ENCODE results near the gene NEBL. TPM values are rescaled to one million over a fixed set of nuclear protein-coding genes. Genes with fewer than 3 reads are reported as not detected.

Gene NEBL
- total and polyA plus RNA-seq, 9 of the 15 experiments (the other 6 are each of a cell fraction or from before 2014, with no cell fraction given) = 0.82 to 14.6 (median 9.8) TPM

DNA sequence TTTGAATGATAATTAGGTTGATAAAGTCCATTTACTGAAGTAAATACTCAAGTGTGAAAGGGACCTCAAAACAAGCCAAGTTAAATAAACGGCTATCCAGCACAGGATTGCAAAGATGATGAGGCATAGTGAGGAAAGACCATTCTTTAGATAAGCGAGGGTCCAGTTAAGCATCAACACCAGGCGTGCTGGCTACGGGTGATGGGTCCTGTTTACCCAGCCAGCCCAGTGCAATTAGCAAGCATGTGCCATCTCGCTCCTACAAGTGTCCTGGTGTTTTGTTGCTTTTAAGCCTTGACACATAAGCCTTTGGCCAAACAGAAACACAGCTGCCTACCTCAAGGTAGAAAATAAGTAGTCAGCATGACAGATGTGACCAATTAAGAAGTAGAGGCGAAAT, 7.1 kb downstream of the NEBL start (continued):
- TF ChIP-seq ZBTB40 (IDR thresholded peaks at IDR 0.05) (no peak), ZBTB40 (CRISPR knock-in tag; IDR thresholded peaks at IDR 0.05) (no peak), STAT5B (CRISPR knock-in tag; IDR thresholded peaks at IDR 0.05) (no peak), ELF4 (CRISPR knock-in tag; IDR thresholded peaks at IDR 0.05) (no peak), PTTG1 (tag; IDR thresholded peaks at IDR 0.05; ENCODE audit: low read depth) (no peak), HNRNPH1 (optimal IDR thresholded peaks at IDR 0.05; ENCODE audit: low read depth, low read length) (no peak), GATAD2B (IDR thresholded peaks at IDR 0.05; ENCODE audit: borderline replicate concordance) (no peak), HMGN3 (IDR thresholded peaks at IDR 0.05; ENCODE audit: borderline replicate concordance, extremely low read depth, insufficient read length, low read depth, low read length) (no peak), CREBBP (IDR thresholded peaks at IDR 0.05; ENCODE audit: low read depth, low read length) (no peak), HMBOX1 (IDR thresholded peaks at IDR 0.05) (no peak), E2F5 (CRISPR knock-in tag; IDR thresholded peaks at IDR 0.05) (no peak), MAZ (CRISPR knock-in tag; conservative IDR thresholded peaks at IDR 0.05 in 1 of 2, IDR thresholded peaks at IDR 0.05 in 1 of 2) (no peak)
